Measurements from ENCODE around the gene CFAP97. TPM values are rescaled to one million over a fixed set of nuclear protein-coding genes. Genes with fewer than 3 reads are reported as not detected.

Gene CFAP97
- total and polyA plus RNA-seq, 9 of the 15 experiments (the other 6 are each of a cell fraction or from before 2014, with no cell fraction given): 17.3 to 57.8 (median 44.4) TPM

GRCh38 chr4:185201977-185202962, 1.5 kb downstream of the CFAP97 start (continued):
- TF ChIP-seq MNT (conservative IDR thresholded peaks at IDR 0.05) (peak in 1 of 2 experiments; percentile 43; a peak in 1 of 4 replicates), NR2F6 (CRISPR knock-in tag; IDR thresholded peaks at IDR 0.05) (no peak), JUND (IDR thresholded peaks at IDR 0.05; ENCODE audit: borderline replicate concordance, low read depth, low read length) (peak; percentile 50), JUND (tag; IDR thresholded peaks at IDR 0.05; ENCODE audit: borderline replicate concordance, low read depth, low read length) (peak; percentile 16; the same call in 1 of the 3 replicates), CBFA2T3 (IDR thresholded peaks at IDR 0.05) (peak; percentile 86), CXXC5 (CRISPR knock-in tag; IDR thresholded peaks at IDR 0.05) (0 out of 2 replicates have a peak, but pooled peaks have one; percentile 36), HSF4 (CRISPR knock-in tag; IDR thresholded peaks at IDR 0.05; ENCODE audit: borderline replicate concordance) (no peak), TSC22D4 (tag; IDR thresholded peaks at IDR 0.05) (no peak), HDAC3 (IDR thresholded peaks at IDR 0.05; ENCODE audit: borderline replicate concordance, partially characterized antibody) (peak; percentile 44), ARID4B (CRISPR knock-in tag; IDR thresholded peaks at IDR 0.05) (no peak), MCM5 (IDR thresholded peaks at IDR 0.05; ENCODE audit: low read depth) (no peak), FOXK1 (CRISPR knock-in tag; IDR thresholded peaks at IDR 0.05; ENCODE audit: borderline replicate concordance) (no peak), CREB1 (IDR thresholded peaks at IDR 0.05) (no peak), CREB1 (CRISPR knock-in tag; IDR thresholded peaks at IDR 0.05) (no peak), RBFOX2 (IDR thresholded peaks at IDR 0.05; ENCODE audit: low read depth, low read length) (peak; percentile 57), SIN3A (IDR thresholded peaks at IDR 0.05; ENCODE audit: borderline replicate concordance in 2 of 2, control insufficient read depth in 1 of 2, low read depth in 2 of 2, low read length in 2 of 2) (0 out of 4 replicates have a peak, but pooled peaks of 1 of the 2 experiments have one; percentile 19), HDAC1 (IDR thresholded peaks at IDR 0.05) (peak in 1 of 2 experiments; percentile 87; a peak in 3 of 4 replicates)
- TF ChIP-seq, protein P1, sequence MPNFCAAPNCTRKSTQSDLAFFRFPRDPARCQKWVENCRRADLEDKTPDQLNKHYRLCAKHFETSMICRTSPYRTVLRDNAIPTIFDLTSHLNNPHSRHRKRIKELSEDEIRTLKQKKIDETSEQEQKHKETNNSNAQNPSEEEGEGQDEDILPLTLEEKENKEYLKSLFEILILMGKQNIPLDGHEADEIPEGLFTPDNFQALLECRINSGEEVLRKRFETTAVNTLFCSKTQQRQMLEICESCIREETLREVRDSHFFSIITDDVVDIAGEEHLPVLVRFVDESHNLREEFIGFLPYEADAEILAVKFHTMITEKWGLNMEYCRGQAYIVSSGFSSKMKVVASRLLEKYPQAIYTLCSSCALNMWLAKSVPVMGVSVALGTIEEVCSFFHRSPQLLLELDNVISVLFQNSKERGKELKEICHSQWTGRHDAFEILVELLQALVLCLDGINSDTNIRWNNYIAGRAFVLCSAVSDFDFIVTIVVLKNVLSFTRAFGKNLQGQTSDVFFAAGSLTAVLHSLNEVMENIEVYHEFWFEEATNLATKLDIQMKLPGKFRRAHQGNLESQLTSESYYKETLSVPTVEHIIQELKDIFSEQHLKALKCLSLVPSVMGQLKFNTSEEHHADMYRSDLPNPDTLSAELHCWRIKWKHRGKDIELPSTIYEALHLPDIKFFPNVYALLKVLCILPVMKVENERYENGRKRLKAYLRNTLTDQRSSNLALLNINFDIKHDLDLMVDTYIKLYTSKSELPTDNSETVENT (CRISPR knock-in tag; IDR thresholded peaks at IDR 0.05): no peak
